HL-60 (cell line): ENCODE data around the gene LRRTM2.

Experiments used
- DNase-seq, 2 experiments: peaks; one replicate each; pipeline ENCODE4 v3.0.0-alpha.2; 2010 to 2020; ENCODE audit warnings: low read depth in 1 of 2, low spot score in 1 of 2
- H3K27ac ChIP-seq: fragments of 250-450 bp; sonication (Bioruptor Pico); replicated peaks from 2 replicates; pipeline ENCODE4 v1.5.1; 2020; ENCODE audit warnings: mild to moderate bottlenecking, moderate library complexity
- H3K27me3 ChIP-seq: fragments of 250-450 bp; sonication (Bioruptor Pico); 2 replicates; pipeline ENCODE4 v1.5.1; 2021; ENCODE audit warnings: mild to moderate bottlenecking, moderate library complexity; ENCODE audit not compliant: insufficient read depth, poor library complexity, severe bottlenecking
- H3K4me3 ChIP-seq: replicated peaks from 2 replicates; pipeline ENCODE4 v1.5.1; 2011; ENCODE audit warnings: mild to moderate bottlenecking, control low read depth, low read length; ENCODE audit not compliant: insufficient read depth
- CTCF ChIP-seq: IDR thresholded peaks from one replicate; pipeline ENCODE4 v1.5.1; 2011; ENCODE audit warnings: low read length, control low read depth, inconsistent platforms; ENCODE audit not compliant: insufficient read depth
- GABPA ChIP-seq: IDR thresholded peaks from 2 replicates; pipeline ENCODE4 v1.6.1; 2012; ENCODE audit warnings: low read depth
- POLR2AphosphoS5 ChIP-seq: IDR thresholded peaks from 2 replicates; pipeline ENCODE4 v1.6.1; 2012; ENCODE audit warnings: low read depth
- REST ChIP-seq: IDR thresholded peaks from 2 replicates; pipeline ENCODE4 v1.6.1; 2012; ENCODE audit warnings: low read depth; ENCODE audit not compliant: insufficient replicate concordance
- SPI1 ChIP-seq: IDR thresholded peaks from 2 replicates; pipeline ENCODE4 v1.6.1; 2012; ENCODE audit warnings: low read depth, mild to moderate bottlenecking, borderline replicate concordance

Gene LRRTM2

GRCh38 chr5:138895918-138896317 is 20.8 kb upstream of the LRRTM2 start:
- H3K27ac ChIP-seq = no peak overlapping the region
- TF ChIP-seq REST = no peak
- TF ChIP-seq SPI1 = no peak
- no peak for TF ChIP-seq POLR2AphosphoS5
- no peak for TF ChIP-seq CTCF
- TF ChIP-seq GABPA = no peak
- no peak for DNase-seq
- H3K4me3 ChIP-seq = no peak overlapping the region
- H3K27me3 ChIP-seq = no peaks in the 10 kb centered on the region

GRCh38 chr5:138890644-138891043 is 15.5 kb upstream of the LRRTM2 start:
- Histone ChIP-seq H3K27me3 (no peaks in the 10 kb centered on the region), H3K27ac (no peak overlapping the region), H3K4me3 (no peak overlapping the region)
- no peak for TF ChIP-seq POLR2AphosphoS5
- no peak for TF ChIP-seq SPI1
- no peak for TF ChIP-seq GABPA
- no peak for TF ChIP-seq CTCF
- no peak for TF ChIP-seq REST
- no peak for DNase-seq

- DNase-seq = no peak
- Histone ChIP-seq H3K4me3 (no peak overlapping the region), H3K27me3 (no peaks in the 10 kb centered on the region), H3K27ac (no peak overlapping the region)
- TF ChIP-seq POLR2AphosphoS5 = no peak
- no peak for TF ChIP-seq GABPA
- TF ChIP-seq CTCF = no peak
- TF ChIP-seq REST = no peak
- TF ChIP-seq SPI1 = no peak
Observed at GRCh38 chr5:138889994-138890393, 14.9 kb upstream of the LRRTM2 start.
